AG04449 (cell line): ENCODE data around the gene MYLK3.

Experiments used
- CTCF ChIA-PET: fragments of 350-600 bp; formaldehyde crosslinking; extraction: SDS; loops from one replicate; lab custom pipeline; 2021; ENCODE audit warnings: antibody characterized with exemption; lab: Yijun Ruan, JAX
- POLR2A ChIA-PET: fragments of 400-600, 350-600 bp; formaldehyde crosslinking; extraction: SDS; loops from one replicate; lab custom pipeline; 2020; ENCODE audit warnings: antibody characterized with exemption, inconsistent platforms; lab: Yijun Ruan, JAX
- DNase-seq: peaks from one replicate; pipeline ENCODE4 v3.0.0-alpha.2; 2010; ENCODE audit warnings: low read depth, low spot score
- H3K4me3 ChIP-seq: 2 replicates; pipeline ENCODE4 v1.5.1; 2011; ENCODE audit warnings: low read depth, mild to moderate bottlenecking, control low read depth, low read length
- CTCF ChIP-seq: IDR thresholded peaks from one replicate; pipeline ENCODE4 v1.5.1; 2011; ENCODE audit warnings: mild to moderate bottlenecking, moderate library complexity, low read length, control low read depth, inconsistent platforms; ENCODE audit not compliant: insufficient read depth; ENCODE audit errors: missing control alignments

Gene MYLK3

DNA sequence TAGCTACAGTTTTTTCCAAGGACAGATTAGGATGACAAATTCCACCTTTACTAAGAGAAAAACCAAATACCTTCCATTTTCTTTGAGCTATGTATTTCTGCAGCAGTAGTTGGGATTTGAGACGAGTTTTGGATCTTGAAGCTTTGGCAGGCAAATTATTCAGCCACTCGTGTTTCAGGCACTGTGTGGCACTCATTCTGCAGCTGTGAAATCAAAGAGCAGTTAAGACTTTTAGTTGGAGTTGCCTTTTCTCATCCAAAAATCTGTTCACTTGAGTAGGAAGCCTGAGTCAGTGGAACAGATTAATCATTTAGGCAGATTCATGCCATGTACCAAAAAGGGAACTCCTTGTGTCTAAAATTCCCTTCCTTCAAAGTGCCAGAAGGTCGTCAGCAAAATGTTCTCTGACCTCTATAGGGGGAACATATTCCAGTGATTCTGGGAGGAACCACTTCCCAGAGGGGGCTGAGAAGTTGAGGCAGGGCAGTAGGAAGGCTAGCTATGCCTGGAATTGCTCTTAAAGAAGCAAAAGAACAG is 38.6 kb downstream of the MYLK3 start:
- ChIA-PET POLR2A (interaction anchor here (0.6 kb wide), 1 partner anchor 10 kb away, joined by 4 read pairs; no protein-coding TSS in a partner anchor), CTCF (interaction anchor here (0.9 to 1.0 kb wide), 2 partner anchors 10 to 12 kb away, joined by 3 to 4 read pairs; no protein-coding TSS in a partner anchor)
- H3K4me3 ChIP-seq, result no peak overlapping the region
- no peak for DNase-seq
- no peak for TF ChIP-seq CTCF

DNA sequence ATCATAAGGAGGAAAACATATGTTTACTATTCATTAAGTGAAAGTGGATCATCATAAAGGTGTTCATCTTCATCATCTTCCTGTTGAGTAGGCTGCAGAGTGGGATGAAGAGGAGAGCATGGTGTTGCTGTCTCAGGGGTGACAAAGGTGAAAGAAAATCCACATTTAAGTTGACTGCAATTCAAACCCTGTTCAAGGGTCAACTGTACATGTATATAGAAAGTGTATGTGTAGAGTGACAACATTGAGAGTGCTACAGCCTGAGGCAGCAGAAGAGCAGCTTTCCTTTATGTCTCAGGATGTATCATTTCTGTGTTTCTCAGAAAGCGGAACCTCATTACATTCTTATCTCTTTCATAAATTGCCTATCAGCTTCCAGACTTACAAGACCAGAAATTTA is 41.5 kb downstream of the MYLK3 start:
- POLR2A ChIA-PET, result no interaction called here
- CTCF ChIA-PET, result interaction anchor here (0.7 to 2.2 kb wide), 4 partner anchors 13 to 153 kb away, joined by 3 to 4 read pairs (median 4); no protein-coding TSS in a partner anchor
- DNase-seq, result no peak
- TF ChIP-seq CTCF, result no peak
- no peak overlapping the region for H3K4me3 ChIP-seq

DNA sequence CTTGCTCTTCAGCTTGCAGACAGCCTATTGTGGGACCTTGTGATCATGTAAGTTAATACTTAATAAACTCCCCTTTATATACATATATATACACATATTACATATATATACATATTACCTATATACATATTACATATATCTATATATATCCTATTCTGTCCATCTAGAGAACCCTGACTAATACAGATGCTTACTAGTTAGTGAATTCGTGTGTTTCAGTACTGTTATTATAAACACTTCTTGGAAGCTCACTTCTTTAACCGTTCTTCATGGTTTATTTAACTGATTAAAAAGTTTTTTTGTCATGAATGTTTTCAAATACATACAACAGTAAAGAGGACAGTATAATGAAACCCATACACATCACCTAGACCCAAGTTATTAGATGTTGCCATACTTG is 46.1 kb downstream of the MYLK3 start:
- no peak for TF ChIP-seq CTCF
- POLR2A ChIA-PET, result no interaction called here
- CTCF ChIA-PET, result interaction anchor here (1.5 kb wide), 1 partner anchor 12 kb away, joined by 3 read pairs; the partner anchor contains the start of gene ORC6

DNA sequence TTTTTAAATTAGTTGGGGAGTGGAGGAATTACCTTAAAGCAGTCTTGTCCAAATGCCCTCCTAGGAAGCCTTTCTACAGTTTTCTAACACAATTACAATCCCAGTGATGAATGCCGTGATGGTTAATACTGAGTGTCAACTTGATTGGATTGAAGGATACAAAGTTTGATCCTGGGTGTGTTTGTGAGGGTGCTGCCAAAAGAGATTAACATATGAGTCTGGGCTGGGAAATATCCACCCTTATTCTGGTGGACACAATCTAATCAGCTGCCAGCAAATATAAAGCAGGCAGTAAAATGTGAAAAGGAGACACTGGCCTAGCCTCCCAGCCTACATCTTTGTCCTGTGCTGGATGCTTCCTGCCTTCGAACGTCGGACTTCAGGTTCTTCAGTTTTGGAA is 46.5 kb downstream of the MYLK3 start:
- TF ChIP-seq CTCF, result no peak
- CTCF ChIA-PET, result interaction anchor here (1.1 to 1.5 kb wide), 2 partner anchors 10 to 12 kb away, joined by 3 read pairs; partner anchors contain the start of gene ORC6
- POLR2A ChIA-PET, result no interaction called here
- no peak for DNase-seq
- no peak overlapping the region for H3K4me3 ChIP-seq

More for the DNA sequence above, 46.1 kb downstream of the MYLK3 start:
- no peak overlapping the region for H3K4me3 ChIP-seq
- DNase-seq, result no peak

- CTCF ChIA-PET, result interaction anchor here (0.8 to 1.1 kb wide), 4 partner anchors 9 to 102 kb away, joined by 3 to 4 read pairs (median 3); no protein-coding TSS in a partner anchor
- no peak for TF ChIP-seq CTCF
- no peak overlapping the region for H3K4me3 ChIP-seq
- no peak for DNase-seq
- POLR2A ChIA-PET, result no interaction called here
Measured at GRCh38 chr16:46700048-46700447, 48.1 kb downstream of the MYLK3 start.

- H3K4me3 ChIP-seq, result no peak overlapping the region
- POLR2A ChIA-PET, result no interaction called here
- no peak for TF ChIP-seq CTCF
- CTCF ChIA-PET, result interaction anchor here (0.6 to 1.2 kb wide), 3 partner anchors 8 to 105 kb away, joined by 3 to 4 read pairs (median 3); no protein-coding TSS in a partner anchor
- DNase-seq, result no peak
Measured at GRCh38 chr16:46696957-46697356, 51.2 kb downstream of the MYLK3 start.
